Measurements from ENCODE around the gene NRG4.

DNA sequence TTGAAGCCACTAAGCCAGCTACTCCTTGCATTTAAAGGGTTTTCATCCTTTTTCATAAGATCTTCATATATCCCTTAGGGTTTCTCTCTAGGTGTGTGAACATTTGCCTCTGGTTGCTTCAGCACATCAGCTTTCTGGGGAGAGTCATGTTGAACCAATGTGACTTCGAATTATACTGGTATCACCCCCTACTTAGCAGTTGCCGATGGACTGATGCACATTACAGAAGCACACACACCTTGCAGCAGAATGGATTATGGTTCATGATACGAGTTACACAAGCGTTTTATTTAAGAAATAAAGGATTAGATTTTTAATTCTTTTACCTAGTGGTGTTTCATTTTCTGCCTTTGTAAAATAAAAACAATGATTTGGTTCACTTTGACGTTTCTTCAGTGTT is 69.0 kb downstream of the NRG4 start:
- TF ChIP-seq ETV6 (CRISPR knock-in tag; IDR thresholded peaks at IDR 0.05): no peak
- no peak for TF ChIP-seq CTCF (IDR thresholded peaks at IDR 0.05)
